H1 (cell line): ENCODE measurements around the gene RASGEF1B. TPM values are rescaled to one million over a fixed set of nuclear protein-coding genes. Genes with fewer than 3 reads are reported as not detected.

Source experiments
- CTCF ChIA-PET: fragments of 300-600 bp; sonication (Branson Sonifier 250); formaldehyde crosslinking; loops from one replicate; lab custom pipeline; 2021; ENCODE audit not compliant: partially characterized antibody; lab: Charles Lee
- POLR2A ChIA-PET: fragments of 300-600 bp; sonication (Branson Sonifier 250); formaldehyde crosslinking; loops from one replicate; lab custom pipeline; 2021; ENCODE audit warnings: inconsistent platforms; ENCODE audit not compliant: partially characterized antibody; lab: Charles Lee
- DNase-seq, 2 experiments: peaks; one replicate each; pipeline versions ENCODE4 v3.0.0 to v3.0.0-alpha.2; 2010 to 2022; ENCODE audit warnings: low spot score in 2 of 2, low read depth in 1 of 2, mixed read lengths in 1 of 2
- FAIRE-seq: peaks from 2 replicates; lab custom pipeline; 2011; peaks lifted over from hg19 to GRCh38; lab: Jason Lieb, UNC
- H2AFZ ChIP-seq: 2 replicates; pipeline ENCODE4 v1.8.1; 2012; ENCODE audit warnings: low read length, inconsistent platforms
- H2AK5ac ChIP-seq: 2 replicates; pipeline ENCODE4 v1.6.1; 2013; ENCODE audit warnings: low read depth, low read length
- H2BK120ac ChIP-seq: replicated peaks from 2 replicates; pipeline ENCODE3; 2013; ENCODE audit warnings: low read depth, low read length, inconsistent platforms
- H2BK12ac ChIP-seq: 2 replicates; pipeline ENCODE4 v1.6.1; 2013; ENCODE audit warnings: low read depth, low read length
- H2BK15ac ChIP-seq: 2 replicates; pipeline ENCODE4 v1.6.1; 2013; ENCODE audit warnings: low read length
- H2BK20ac ChIP-seq: 2 replicates; pipeline ENCODE4 v1.6.1; 2013; ENCODE audit warnings: low read length
- H2BK5ac ChIP-seq: 2 replicates; pipeline ENCODE4 v1.6.1; 2013; ENCODE audit warnings: low read depth, low read length
- H3K14ac ChIP-seq: 2 replicates; pipeline ENCODE4 v1.6.1; 2013; ENCODE audit warnings: inconsistent platforms; ENCODE audit not compliant: insufficient read length
- H3K18ac ChIP-seq: 2 replicates; pipeline ENCODE4 v1.6.1; 2013; ENCODE audit warnings: low read length; ENCODE audit errors: extremely low read depth
- H3K23ac ChIP-seq: 2 replicates; pipeline ENCODE4 v1.6.1; 2013; ENCODE audit warnings: inconsistent platforms; ENCODE audit not compliant: insufficient read length
- H3K23me2 ChIP-seq: 2 replicates; pipeline ENCODE4 v1.6.1; 2013; ENCODE audit warnings: low read depth, low read length
- H3K27ac ChIP-seq: 2 replicates; pipeline ENCODE4 v1.6.1; 2011; ENCODE audit warnings: low read depth, low read length, inconsistent platforms
- H3K27me3 ChIP-seq, 4 experiments: replicated peaks in 1 of 4; 1 replicate in 1 of 4; 2 replicates in 3 of 4; pipeline versions ENCODE4 v1.6.1 to v1.8.1; 2011 to 2013; ENCODE audit warnings: low read length in 3 of 4, mild to moderate bottlenecking in 3 of 4, inconsistent platforms in 2 of 4, mixed read lengths in 2 of 4, moderate library complexity in 1 of 4; ENCODE audit not compliant: control insufficient read depth in 3 of 4, insufficient read depth in 3 of 4; ENCODE audit errors: extremely low read depth in 1 of 4
- H3K36me3 ChIP-seq, 4 experiments: 2 replicates each; pipeline versions ENCODE4 v1.6.1 to v1.8.1; 2011 to 2013; ENCODE audit warnings: mild to moderate bottlenecking in 4 of 4, low read length in 3 of 4, moderate library complexity in 2 of 4, control low read depth in 1 of 4, inconsistent platforms in 1 of 4; ENCODE audit not compliant: insufficient read depth in 4 of 4, control insufficient read depth in 2 of 4
- H3K4ac ChIP-seq: replicated peaks from 2 replicates; pipeline ENCODE3; 2013; ENCODE audit warnings: low read length, low read depth, mixed read lengths, inconsistent platforms; ENCODE audit not compliant: insufficient read length
- H3K4me1 ChIP-seq, 4 experiments: replicated peaks in 1 of 4; 1 replicate in 1 of 4; 2 replicates in 3 of 4; pipeline versions ENCODE4 v1.6.1 to v1.8.1; 2011 to 2013; ENCODE audit warnings: low read length in 3 of 4, inconsistent platforms in 2 of 4, mixed read lengths in 1 of 4; ENCODE audit not compliant: insufficient read depth in 4 of 4, control insufficient read depth in 3 of 4
- H3K4me2 ChIP-seq, 2 experiments: 2 replicates each; pipeline versions ENCODE4 v1.6.1 to v1.8.1; 2011 to 2013; ENCODE audit warnings: low read depth in 2 of 2, low read length in 2 of 2, control low read depth in 1 of 2, inconsistent platforms in 1 of 2, mild to moderate bottlenecking in 1 of 2; ENCODE audit not compliant: insufficient read depth in 1 of 2
- H3K4me3 ChIP-seq, 4 experiments: fragments of 200-600, 300-600 bp in 1 of 4; sonication (generic), shearing (Covaris generic), sonication (Bioruptor Twin) in 1 of 4; 2 replicates each; pipeline versions ENCODE4 v1.5.1 to v1.8.1; 2011 to 2016; ENCODE audit warnings: low read length in 4 of 4, low read depth in 3 of 4, control low read depth in 2 of 4, inconsistent platforms in 2 of 4, mild to moderate bottlenecking in 2 of 4, mixed read lengths in 1 of 4, moderate library complexity in 1 of 4; ENCODE audit not compliant: insufficient read depth in 2 of 4; ENCODE audit errors: extremely low read depth in 1 of 4
- H3K56ac ChIP-seq: replicated peaks from 2 replicates; pipeline ENCODE3; 2013; ENCODE audit warnings: low read depth, mild to moderate bottlenecking, mixed read lengths, low read length, inconsistent platforms; ENCODE audit not compliant: insufficient read length
- H3K79me1 ChIP-seq: 2 replicates; pipeline ENCODE4 v1.6.1; 2013; ENCODE audit warnings: low read depth, low read length, control low read depth
- H3K79me2 ChIP-seq, 2 experiments: 2 replicates each; pipeline versions ENCODE4 v1.6.1 to v1.8.1; 2012 to 2013; ENCODE audit warnings: low read length in 2 of 2, mild to moderate bottlenecking in 2 of 2, inconsistent platforms in 1 of 2; ENCODE audit not compliant: insufficient read depth in 2 of 2, control insufficient read depth in 1 of 2
- H3K9ac ChIP-seq, 4 experiments: replicated peaks in 1 of 4; 1 replicate in 1 of 4; 2 replicates in 3 of 4; pipeline versions ENCODE4 v1.6.1 to v1.8.1; 2011 to 2013; ENCODE audit warnings: low read depth in 3 of 4, low read length in 3 of 4, control low read depth in 2 of 4, mild to moderate bottlenecking in 2 of 4, moderate library complexity in 2 of 4, inconsistent platforms in 1 of 4; ENCODE audit errors: extremely low read depth in 1 of 4
- H3K9me3 ChIP-seq, 2 experiments: 2 replicates each; pipeline versions ENCODE4 v1.6.1 to v1.8.1; 2012 to 2013; ENCODE audit warnings: mild to moderate bottlenecking in 2 of 2, moderate library complexity in 2 of 2, control low read depth in 1 of 2, inconsistent platforms in 1 of 2, low read depth in 1 of 2, low read length in 1 of 2, mixed read lengths in 1 of 2; ENCODE audit not compliant: insufficient read depth in 2 of 2
- H4K20me1 ChIP-seq, 2 experiments: replicated peaks in 1 of 2; 2 replicates each; pipeline versions ENCODE3 to v1.8.1; 2011 to 2013; ENCODE audit warnings: inconsistent platforms in 2 of 2, low read length in 2 of 2, mild to moderate bottlenecking in 1 of 2; ENCODE audit not compliant: insufficient read depth in 2 of 2, control insufficient read depth in 1 of 2
- H4K5ac ChIP-seq: 2 replicates; pipeline ENCODE4 v1.6.1; 2013; ENCODE audit warnings: low read length, low read depth, mixed read lengths, inconsistent platforms; ENCODE audit not compliant: insufficient read length
- H4K8ac ChIP-seq: 2 replicates; pipeline ENCODE4 v1.8.0; 2013; ENCODE audit warnings: mild to moderate bottlenecking, moderate library complexity, low read length, inconsistent platforms; ENCODE audit not compliant: insufficient read depth; ENCODE audit errors: extremely low read depth
- H4K91ac ChIP-seq: replicated peaks from 2 replicates; pipeline ENCODE3; 2013; ENCODE audit warnings: low read length, mixed read lengths, inconsistent platforms; ENCODE audit not compliant: insufficient read length
- CBX8 ChIP-seq: fragments of 300-800, 300-1000 bp; sonication (generic); IDR thresholded peaks from 2 replicates; pipeline ENCODE4 v1.7.1; 2016; ENCODE audit warnings: low read depth, low read length, borderline replicate concordance
- CEBPB ChIP-seq: IDR thresholded peaks from 2 replicates; pipeline ENCODE4 v1.6.1; 2012; ENCODE audit warnings: low read depth, low read length
- JUN ChIP-seq: IDR thresholded peaks from 2 replicates; pipeline ENCODE4 v1.6.1; 2011; ENCODE audit warnings: low read depth, mild to moderate bottlenecking, improper control_type of control experiment, low read length
- KDM4A ChIP-seq: IDR thresholded peaks from one replicate; pipeline ENCODE4 v1.7.1; 2012; ENCODE audit warnings: low read depth, mild to moderate bottlenecking, moderate library complexity, low read length, inconsistent platforms; ENCODE audit not compliant: severe bottlenecking
- NRF1 ChIP-seq: IDR thresholded peaks from 2 replicates; pipeline ENCODE4 v1.6.1; 2011; ENCODE audit warnings: mild to moderate bottlenecking, low read depth, low read length, improper control_type of control experiment
- RAD21 ChIP-seq, 2 experiments: IDR thresholded peaks in 1 of 2; conservative IDR thresholded peaks in 1 of 2; 2 replicates each; pipeline ENCODE4 v1.6.1; 2011; ENCODE audit warnings: low read depth in 2 of 2, low read length in 2 of 2, improper control_type of control experiment in 1 of 2, inconsistent platforms in 1 of 2, mild to moderate bottlenecking in 1 of 2, moderate library complexity in 1 of 2
- RBBP5 ChIP-seq: IDR thresholded peaks from 2 replicates; pipeline ENCODE4 v1.7.1; 2012; ENCODE audit warnings: low read depth, mild to moderate bottlenecking, inconsistent platforms, low read length, moderate library complexity, borderline replicate concordance
- SAP30 ChIP-seq: fragments of 300-600 bp; sonication (generic); IDR thresholded peaks from 2 replicates; pipeline ENCODE4 v1.7.1; 2012; ENCODE audit warnings: low read length, moderate library complexity, mild to moderate bottlenecking, inconsistent platforms; ENCODE audit not compliant: insufficient read depth, insufficient replicate concordance
- SIRT6 ChIP-seq: IDR thresholded peaks from one replicate; pipeline ENCODE4 v1.7.1; 2012; ENCODE audit warnings: low read length, inconsistent platforms
- WGBS, 2 experiments: shearing (Covaris generic) in 1 of 2; methylation state at CpG; one replicate each; pipeline versions ENCODE4 v1.1.6 to v1.1.7; 2013 to 2015; ENCODE audit warnings: low lambda C conversion rate in 2 of 2, mixed read lengths in 2 of 2, inconsistent platforms in 1 of 2, low coverage in 1 of 2, missing lambda C conversion rate in 1 of 2; ENCODE audit not compliant: insufficient replicate concordance in 2 of 2, insufficient coverage in 1 of 2, insufficient read length in 1 of 2; ENCODE audit errors: extremely low coverage in 1 of 2, missing lambda C conversion rate in 1 of 2; 5-methylcytosine and 5-hydroxymethylcytosine counted together
- polyA plus RNA-seq, 7 experiments: library from polyadenylated mRNA; depleted of rRNA in 3 of 7; stranded (reverse) in 5 of 7; unstranded in 2 of 7; fragments of >200 nt in 5 of 7; fragments of 200-250 nt in 2 of 7; gene quantifications; 1 replicate in 5 of 7; 2 replicates in 1 of 7; 4 replicates in 1 of 7; pipeline versions ENCODE4 v1.2.1 to v1.2.3, GENCODE V29; 2011 to 2013; ENCODE audit warnings: missing spikeins in 2 of 7, mixed read lengths in 2 of 7
- total RNA-seq: library from RNA; stranded (reverse); fragmentation: NEBNext Ultra II Directional; extraction: Animal tissue kit (Norgen Biotek cat#: 25700); gene quantifications from 2 replicates; pipeline ENCODE4 v1.2.1, GENCODE V29; 2021

The RASGEF1B gene
- total and polyA plus RNA-seq, 2 of the 8 experiments (the other 6 are each of a cell fraction or from before 2014, with no cell fraction given): 1.6 to 4.7 TPM

- H3K27ac ChIP-seq: no peak overlapping the region
- H2AFZ ChIP-seq: no peak overlapping the region
- H4K8ac ChIP-seq: no peak overlapping the region; the same call in none of the 2 replicates
- H3K79me2 ChIP-seq: 0 out of 4 replicates have a peak, but pooled peaks cover 0 to 2% of the 10 kb centered on the region in 2 experiments
- no peaks in the 10 kb centered on the region for H3K79me1 ChIP-seq
- H3K9ac ChIP-seq: no peak overlapping the region
- H2BK120ac ChIP-seq: no peak overlapping the region
- no peak overlapping the region for H2BK15ac ChIP-seq
- TF ChIP-seq KDM4A (no peak), SAP30 (no peak), CEBPB (no peak), NRF1 (no peak), CBX8 (no peak), RAD21 (IDR thresholded peaks at IDR 0.05 in 1 of 2, conservative IDR thresholded peaks at IDR 0.05 in 1 of 2; ENCODE audit: low read depth in 2 of 2, low read length in 2 of 2) (no peak), JUN (no peak), SIRT6 (no peak), RBBP5 (no peak)
- no peak overlapping the region for H2BK20ac ChIP-seq
- H2BK12ac ChIP-seq: no peak overlapping the region
- no peak overlapping the region for H3K23ac ChIP-seq
- no peaks in the 10 kb centered on the region for H3K36me3 ChIP-seq
- peaks cover 0 to 3% (median 2%) of the 10 kb centered on the region in 4 experiments; a peak in 1 of 7 replicates for H3K4me1 ChIP-seq
- POLR2A ChIA-PET: interaction anchor here (1.2 kb wide), 1 partner anchor 11 kb away, joined by 4 read pairs; the partner anchor contains the start of gene RASGEF1B
- H2BK5ac ChIP-seq: no peak overlapping the region
- H4K5ac ChIP-seq: no peak overlapping the region
- H3K9me3 ChIP-seq: no peaks in the 10 kb centered on the region
- CTCF ChIA-PET: no interaction called here
- H3K4me2 ChIP-seq: no peak overlapping the region
- H4K91ac ChIP-seq: no peak overlapping the region
- no peak overlapping the region for H3K14ac ChIP-seq
- H3K56ac ChIP-seq: no peak overlapping the region
- H2AK5ac ChIP-seq: no peak overlapping the region
- FAIRE-seq (no peak), DNase-seq (no peak)
- H4K20me1 ChIP-seq: no peaks in the 10 kb centered on the region
- H3K23me2 ChIP-seq: no peaks in the 10 kb centered on the region
- no peak overlapping the region for H3K4me3 ChIP-seq
- 81% methylated on average over 5 of the region's 5 CpGs; no CpG with 5 or more reads in 1 of the 2 experiments for WGBS, 2 experiments
- H3K18ac ChIP-seq: no peak overlapping the region
- no peak overlapping the region for H3K4ac ChIP-seq
- H3K27me3 ChIP-seq: no peaks in the 10 kb centered on the region
Observed at GRCh38 chr4:81460191-81460701, 11.5 kb downstream of the RASGEF1B start.
